ENCODE results near the gene CALU.
A peak's percentile ranks its signal among the peaks of the same experiment; 100 is the strongest.

Gene CALU

DNA sequence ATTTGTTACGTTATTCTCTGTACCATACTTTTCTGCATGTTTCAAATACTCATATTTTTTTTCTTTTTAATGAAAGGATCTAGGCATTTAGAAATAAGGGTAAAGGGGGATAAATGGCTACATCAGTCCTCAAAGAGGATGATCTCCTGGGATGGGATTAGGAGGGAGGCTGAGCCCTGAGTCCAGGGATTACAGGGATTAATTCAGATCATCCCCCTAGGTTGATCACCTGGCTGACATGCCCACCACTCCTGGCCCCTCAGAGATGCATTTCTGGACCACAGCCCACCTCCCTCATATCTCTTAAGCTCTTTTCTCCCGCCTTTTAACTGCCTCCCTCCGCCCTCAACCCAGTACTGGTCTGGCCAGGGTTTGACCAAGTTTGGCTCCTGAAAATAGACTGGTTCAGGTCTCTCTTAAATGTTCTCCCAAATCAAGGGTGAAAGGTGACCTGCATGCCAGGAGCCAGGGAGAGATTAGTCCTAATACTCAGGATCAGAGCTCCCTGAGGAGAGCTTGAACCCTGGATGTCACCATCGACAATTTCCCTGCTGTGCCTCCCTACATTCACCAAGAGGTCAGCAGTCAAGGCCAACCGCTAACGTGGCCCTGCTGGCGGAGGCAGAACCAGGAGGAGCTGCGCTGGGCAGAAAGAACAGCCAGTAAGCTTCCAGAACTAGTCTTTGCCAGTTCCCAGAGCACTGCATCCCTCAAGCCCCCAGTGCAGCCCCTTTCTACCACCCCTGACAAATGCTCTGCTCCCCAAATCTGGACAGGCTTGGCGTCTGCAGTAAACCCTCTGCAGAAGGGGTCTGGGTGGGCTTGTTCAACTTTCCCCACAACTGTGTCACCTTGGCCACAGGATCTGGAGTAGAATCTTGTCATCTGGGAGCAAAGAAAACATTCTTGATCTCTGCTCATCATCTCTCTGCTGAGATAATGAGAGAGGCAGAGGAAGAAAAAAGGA, 49.6 kb downstream of the CALU start:
- DNase-seq = no peak

DNA sequence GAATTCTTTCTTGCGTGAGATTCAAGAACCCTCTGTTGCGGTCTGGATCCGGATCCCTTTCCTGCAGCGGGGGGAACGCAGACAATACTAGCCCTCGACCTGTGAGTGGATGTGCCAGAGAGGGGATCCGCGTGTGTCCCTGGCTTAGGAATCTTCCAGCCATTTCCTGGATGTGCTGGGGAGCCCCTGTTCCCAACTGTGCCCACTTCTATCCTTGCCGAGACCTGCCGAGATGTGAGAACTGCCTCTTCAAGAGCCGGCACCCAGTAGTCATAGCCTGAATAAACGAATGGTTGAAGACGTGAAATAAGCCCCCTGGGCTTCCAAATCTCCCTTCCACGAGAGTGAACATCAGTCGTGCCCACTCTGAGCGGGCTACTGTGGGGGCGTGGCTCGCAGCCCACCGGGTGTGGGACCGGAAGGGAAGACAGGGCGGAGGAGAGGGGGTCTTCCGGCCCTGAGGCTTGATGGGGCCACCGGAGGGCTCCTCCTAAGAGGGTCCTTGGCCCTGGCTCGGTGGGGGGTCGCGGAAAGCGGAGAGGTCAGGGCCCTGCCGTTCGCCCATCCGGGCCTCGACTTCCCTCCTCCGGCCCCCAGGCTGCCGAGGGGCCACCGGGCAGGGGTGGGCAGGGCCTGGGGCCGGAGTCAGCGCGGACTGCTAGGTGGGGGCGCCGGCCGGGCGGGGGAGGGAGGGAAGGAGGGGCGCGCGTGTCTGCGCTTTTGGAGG, 51.3 kb downstream of the CALU start:
- no peak for DNase-seq

DNA sequence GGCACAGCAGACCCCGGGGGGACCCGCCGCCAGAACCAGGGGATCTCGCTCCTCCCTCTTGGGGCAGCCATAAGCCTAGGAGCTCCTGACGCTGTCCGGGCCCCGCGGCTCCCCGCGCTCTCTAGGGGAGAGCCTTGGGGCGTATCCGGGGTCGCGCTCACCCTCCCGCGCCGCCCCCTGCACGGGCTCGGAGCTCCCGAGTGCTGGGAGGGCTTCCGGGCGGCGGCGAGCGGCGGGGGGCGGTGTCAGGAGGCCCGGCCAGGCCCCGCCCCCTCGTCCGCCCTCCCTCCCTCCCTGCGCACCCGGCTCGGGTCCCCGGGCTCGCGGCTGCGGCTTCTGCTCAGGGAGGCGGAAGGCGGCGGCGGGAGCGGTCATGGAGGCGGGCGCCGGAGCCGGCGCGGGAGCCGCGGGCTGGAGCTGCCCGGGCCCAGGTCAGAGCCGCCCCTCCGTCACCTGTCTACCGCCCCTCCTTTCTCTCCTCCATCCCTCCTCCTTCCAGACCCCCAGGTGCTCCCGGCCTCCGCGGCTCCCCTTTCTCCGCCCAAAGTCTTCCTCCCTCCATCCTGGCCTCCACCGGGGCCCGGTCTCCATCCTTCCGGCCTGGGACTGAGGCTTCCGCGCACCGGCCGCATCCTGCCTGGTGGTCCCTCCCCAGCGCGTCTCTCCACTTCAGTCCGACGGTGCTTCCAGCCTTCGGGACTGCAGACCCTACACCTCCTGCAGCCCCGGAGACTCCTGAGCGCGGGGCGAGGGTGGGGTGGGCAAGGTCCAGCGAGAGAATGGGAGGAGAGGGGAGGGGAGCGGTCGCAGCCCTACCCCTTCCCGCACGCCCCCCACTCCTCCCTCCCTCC, 52.2 kb downstream of the CALU start, which contains the start of gene CCDC136:
Gene CCDC136 (plus strand): TSS at position 848 of the 851 bp plus-strand sequence. CDS start 444 bp downstream, outside the sequence.
- DNase-seq = peak; percentile 18 to 41

DNA sequence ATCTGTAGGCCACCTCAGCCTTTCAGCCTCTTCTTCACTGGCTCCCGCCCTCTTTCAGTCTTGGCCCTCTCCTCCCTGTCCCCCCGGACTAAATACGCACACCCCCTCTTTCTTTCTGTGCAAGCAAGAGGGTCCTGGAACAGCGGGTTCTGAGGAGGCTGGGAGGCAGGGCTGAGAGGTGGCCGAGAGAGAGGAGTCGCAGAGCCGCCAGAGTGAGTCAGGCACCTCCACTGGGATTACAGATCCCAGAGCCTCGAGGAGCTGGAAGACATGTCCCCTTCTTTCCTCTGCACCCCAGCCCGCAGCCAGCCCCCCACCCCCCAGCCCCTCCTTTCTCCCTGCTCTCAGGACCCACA, 52.8 kb downstream of the CALU start:
- no peak for DNase-seq

DNA sequence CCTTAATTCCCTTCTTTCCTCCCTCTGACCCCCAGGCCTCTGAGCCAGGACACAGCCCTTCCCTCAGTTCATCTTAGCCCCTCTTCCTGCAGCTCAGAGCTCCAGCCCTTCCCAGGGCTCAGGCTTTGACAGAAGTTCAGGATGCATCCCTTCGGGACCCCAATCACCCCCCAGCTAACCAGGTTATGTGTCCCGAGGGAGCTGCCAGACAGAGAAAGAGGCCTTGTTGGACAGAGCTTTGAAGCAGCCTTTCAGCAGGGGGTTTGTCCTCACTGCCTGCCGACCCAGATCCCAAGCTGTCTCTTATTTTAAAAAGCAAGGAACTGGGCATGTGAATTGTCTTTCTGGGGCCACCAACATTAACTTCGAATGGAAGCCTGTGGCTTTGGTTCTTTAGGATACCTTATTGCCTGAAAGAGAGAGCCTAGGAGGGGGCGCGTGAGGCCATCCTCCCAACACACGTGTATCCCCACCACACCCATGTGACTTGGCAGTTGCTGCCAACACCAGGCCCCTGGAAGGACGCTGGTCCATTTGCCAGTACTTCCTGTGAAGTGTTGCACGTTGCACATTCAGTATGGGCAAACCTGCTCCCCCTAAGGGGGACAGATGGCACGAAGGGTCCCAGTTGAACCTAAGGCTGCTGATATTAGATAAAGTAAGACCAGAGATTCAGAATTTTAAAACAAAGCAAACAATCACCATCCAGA, 53.5 kb downstream of the CALU start:
- no peak for DNase-seq

DNA sequence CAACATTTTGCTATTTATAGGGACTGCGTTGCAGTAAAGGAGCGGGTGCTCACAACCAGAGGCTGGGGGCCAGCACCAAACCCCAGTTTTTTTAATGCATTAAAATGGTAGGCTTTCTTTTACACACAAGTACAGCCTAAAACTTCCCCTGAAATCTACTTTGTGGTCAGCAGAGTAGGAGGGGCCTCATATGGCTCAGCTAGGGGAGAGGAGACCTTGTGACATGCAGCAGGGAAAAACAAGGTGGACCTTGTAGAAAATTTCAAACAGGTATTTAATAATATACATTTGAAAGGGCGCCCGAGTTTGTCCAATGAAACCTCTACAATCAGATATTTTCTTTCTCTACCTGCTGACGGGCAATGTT, 54.0 kb downstream of the CALU start:
- DNase-seq = no peak

DNA sequence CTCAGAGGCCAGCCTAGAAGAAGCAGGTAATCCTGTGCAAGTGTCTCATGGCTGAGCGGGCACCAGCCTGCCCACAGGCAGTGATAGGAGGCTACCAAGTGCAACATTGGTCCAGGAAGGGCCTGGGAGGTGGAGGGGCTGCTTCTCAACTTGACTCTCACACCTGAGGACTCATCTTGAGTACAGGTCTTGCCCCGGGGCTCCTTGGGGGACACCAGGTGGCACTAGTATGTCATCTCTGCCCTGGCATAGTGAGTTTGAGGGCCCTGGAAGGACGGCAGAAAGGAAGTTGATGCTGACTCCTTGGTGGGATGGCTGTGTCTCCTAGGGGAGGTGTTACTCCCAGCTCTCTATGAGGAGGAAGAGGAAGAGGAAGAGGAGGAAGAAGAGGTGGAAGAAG, 54.9 kb downstream of the CALU start:
- no peak for DNase-seq

DNA sequence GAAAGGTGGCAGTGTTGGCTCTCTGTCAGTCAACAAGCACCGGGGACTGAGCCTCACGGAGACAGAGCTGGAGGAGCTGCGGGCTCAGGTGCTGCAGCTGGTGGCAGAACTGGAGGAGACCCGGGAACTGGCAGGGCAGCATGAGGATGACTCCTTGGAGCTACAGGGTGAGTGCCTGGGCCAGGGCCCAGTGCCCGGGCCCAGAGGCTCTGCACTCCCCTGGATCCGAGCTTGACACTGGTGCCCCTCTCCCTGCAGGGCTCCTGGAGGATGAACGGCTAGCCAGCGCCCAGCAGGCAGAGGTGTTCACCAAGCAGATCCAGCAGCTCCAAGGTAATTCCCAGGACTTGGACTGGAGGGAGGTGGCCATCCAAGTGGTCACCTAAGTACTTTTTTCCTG, 55.3 kb downstream of the CALU start:
- DNase-seq = no peak

DNA sequence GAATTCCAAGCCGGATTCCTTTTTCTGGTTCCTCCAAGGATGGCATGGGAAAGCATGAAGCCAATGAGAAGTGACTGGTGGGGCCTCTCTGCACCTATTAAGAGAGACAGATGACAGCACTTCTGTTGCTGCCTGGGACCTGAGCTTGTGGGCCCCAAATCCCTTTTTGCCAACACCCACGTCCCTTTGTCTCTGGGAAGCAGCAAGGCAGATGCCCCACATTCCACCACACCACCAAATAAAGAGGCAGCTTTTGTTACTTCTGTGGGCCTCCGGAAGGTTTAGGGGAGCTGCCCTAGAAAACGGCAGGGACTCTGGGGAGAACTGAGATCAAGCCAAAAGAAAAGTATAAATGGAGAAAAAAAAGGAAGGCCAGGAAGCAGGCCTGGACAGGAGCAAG, 56.0 kb downstream of the CALU start:
- DNase-seq = no peak

DNA sequence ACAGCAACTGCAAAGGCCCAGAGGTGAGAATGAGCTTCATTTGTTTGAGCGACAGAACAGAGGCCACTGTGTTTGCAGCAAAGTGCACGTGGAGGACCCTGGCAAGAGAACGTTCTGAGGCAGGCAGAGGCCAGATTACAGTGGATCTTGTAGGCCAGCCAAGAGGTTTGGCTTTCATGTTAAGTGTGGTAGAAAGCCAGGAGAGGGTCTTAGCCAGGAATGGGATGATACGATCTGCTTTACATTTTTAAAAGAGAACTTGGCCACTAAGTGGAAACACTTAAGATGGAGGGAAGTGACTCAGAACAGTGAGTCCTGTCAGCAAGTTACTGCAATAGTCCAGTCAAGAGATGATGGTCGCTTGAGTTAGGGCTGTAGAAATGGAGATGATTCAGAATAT, 57.2 kb downstream of the CALU start:
- DNase-seq = no peak

DNA sequence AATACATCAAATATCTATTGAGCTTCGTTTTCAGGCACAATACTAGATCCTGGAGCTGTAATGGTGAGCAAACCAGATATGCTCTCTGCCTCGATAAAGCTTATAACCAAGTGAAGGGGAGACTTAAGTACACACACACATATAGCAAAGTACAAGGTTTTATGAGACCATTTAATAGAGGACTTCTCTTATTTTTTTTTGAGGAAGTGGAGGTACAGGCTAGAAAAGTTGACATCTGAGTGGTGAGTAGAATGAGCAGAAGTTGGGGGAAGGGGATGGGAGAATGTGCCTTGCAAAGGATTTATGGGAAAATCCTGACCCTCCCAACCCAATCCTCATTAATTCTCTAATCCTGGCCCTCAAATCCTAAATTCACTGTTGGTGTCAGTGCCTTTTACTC, 60.3 kb downstream of the CALU start:
- DNase-seq = peak in 1 of 2 donors; percentile 21

DNA sequence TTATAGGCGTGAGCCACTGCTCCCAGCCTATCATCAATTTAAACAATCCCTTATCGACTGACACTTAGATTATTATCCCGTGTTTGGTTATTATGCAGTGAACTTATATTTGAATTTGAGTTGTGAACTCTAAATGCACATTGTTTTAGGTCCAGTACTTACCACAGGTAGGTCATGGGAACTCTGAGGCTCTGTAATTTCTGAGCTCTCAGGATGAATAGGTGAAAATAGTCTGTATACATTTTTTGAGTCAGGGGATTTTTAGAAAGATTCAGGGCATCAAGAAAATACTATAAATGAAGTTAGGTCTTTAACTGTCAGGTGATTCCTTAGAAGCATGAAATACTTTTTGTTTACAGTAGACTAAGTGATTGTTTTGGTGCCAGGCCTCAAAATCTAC, 61.4 kb downstream of the CALU start:
- no peak for DNase-seq

DNA sequence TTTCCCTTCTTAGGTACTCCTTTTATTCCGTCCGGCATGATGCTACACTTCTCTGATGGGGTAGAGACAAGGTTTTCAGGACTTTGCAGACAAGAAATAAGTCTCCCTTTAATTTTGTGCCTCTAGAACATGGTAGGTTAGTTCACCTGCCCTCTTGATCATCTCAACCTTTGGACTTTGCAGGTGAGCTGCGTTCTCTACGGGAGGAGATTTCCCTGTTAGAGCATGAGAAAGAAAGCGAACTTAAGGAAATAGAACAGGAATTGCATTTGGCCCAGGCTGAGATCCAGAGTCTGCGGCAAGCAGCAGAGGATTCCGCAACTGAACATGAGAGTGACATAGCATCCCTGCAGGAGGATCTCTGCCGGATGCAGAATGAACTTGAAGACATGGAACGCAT, 61.8 kb downstream of the CALU start:
- no peak for DNase-seq

DNA sequence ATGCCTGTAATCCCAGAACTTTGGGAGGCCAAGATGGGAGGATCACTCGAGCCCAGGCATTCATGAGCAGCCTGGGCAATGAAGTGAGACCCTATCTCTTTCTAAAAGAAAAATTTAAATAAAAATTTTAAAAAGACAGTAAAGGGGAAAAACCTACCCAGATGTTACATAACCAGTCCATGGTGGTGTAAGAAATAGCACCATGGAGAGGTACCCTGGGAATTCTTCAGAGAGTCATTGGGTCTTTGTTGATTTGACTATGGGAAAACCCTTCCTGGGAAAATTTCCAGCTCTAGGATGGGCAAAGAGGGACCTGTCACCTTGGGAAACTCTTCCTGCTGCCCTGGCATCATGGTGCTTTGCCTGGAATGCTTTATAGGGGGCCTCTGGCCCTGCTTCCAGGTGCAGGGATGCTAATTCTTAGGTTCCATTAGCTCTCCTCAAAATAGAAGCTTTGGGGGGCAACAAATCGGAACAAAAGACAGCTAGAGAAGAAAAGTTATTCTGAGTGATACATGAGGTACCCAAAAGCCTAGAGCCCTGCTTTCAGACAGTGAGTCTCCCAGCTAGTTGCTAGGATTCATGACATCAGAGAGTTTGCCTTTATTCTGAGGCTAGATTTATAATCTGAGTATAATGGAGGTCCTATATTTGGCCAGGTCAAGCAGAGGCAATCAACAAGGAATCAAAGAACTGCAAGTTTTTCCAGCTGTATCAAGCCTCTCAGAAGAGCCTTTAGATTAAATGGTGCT, 62.7 kb downstream of the CALU start:
- no peak for DNase-seq

DNA sequence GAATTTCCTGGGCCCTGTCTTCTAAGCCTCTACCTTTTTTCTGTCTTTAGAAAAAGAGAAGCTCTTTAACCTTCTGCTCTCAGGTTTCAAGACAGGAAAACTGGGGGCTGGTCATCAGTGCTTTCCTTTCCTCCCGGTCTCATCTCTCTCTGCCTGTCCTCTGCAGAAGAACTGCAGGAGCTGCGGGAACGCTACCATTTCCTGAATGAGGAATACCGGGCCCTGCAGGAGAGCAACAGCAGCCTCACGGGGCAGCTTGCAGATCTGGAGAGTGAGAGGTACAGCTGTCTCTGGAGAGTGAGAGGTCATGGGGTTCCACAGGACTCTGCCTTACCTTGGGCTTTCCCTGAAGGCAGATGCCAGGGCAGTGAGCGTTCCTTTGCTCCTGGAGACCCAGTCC, 65.3 kb downstream of the CALU start:
- no peak for DNase-seq

DNA sequence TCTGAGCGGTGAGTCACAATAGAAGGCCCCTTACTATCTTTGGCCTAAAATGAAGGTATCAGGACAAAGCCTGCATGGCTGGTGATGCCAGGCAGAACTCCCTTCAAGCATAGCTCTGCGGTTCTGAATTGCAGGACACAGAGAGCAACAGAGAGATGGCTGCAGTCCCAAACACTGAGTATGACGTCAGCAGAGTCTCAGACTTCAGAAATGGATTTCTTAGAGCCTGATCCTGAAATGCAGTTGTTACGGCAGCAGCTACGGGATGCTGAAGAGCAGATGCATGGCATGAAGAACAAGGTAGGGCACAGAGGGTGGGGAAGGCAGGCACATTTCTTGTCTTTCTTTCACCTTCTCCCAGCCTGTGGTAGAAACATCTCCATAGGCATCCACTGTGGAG, 66.1 kb downstream of the CALU start:
- no peak for DNase-seq

DNA sequence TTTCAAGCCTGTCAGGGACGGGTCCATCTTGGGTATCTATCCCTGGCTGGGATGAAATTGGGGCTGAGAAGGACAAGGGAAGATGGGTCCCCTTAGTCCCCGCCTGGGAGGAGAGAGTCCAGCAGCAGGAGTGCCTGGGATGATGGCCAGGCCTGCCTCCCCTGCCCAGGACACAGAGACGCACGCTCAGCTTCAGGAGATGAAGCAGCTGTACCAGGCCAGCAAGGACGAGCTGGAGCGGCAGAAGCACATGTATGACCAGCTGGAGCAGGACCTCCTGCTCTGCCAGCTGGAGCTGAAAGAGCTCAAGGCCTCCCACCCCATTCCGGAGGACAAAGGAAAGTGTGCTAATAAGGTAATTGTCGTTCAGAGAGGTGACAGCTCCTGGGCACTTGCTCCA, 68.0 kb downstream of the CALU start:
- no peak for DNase-seq

DNA sequence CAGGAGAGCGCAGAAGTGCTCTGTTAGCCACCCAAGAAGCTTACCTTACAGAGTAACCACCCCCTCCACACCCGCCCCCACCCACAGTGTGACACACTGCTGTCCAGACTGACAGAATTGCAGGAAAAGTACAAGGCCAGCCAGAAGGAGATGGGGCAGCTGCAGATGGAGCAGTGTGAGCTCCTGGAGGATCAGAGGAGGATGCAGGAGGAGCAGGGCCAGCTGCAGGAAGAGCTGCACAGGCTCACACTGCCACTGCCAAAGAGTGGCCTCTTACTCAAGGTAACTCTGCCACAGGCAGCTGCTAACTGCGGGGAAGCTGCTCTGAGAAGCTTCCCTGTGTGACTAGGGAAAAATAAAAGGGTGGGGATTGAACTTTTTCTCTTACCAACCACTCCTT, 70.2 kb downstream of the CALU start:
- no peak for DNase-seq

DNA sequence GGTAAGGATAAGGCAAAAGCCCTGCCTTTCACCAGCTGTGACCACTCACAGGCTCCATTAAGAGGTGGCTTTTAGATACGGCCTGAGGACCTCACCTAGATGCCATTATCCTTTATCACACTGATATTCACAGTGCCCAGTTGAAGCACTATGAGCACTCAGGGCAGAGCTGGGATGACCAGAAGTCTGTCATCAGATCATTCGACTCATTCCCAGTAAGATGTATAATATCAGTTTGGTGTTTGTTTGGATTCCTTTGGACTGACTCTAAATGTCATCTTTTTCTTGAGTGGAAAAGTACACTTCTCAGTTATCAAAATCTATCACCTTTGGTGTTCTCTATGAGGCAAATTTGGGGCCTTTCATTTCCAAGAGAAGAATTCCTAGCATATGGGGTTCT, 71.3 kb downstream of the CALU start:
- no peak for DNase-seq

DNA sequence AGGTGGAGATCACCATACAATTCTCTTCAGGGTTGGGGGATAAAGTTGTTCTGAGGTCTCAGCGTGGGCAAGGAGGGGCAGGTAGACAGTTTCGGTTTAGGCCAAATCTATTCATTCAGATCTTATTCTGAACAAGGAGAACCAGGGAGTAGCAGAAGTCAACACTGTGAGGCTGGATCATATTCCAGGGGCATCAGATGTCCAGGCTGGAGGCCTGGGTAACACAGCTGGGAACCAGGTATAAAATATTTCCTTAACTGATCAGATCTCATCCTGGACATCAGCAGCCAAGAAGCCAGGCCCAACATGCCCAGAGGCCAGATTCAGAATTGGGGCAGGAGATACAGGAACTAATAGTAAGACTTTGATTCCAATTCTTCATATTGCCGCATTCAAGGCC, 71.8 kb downstream of the CALU start:
- DNase-seq = no peak

DNA sequence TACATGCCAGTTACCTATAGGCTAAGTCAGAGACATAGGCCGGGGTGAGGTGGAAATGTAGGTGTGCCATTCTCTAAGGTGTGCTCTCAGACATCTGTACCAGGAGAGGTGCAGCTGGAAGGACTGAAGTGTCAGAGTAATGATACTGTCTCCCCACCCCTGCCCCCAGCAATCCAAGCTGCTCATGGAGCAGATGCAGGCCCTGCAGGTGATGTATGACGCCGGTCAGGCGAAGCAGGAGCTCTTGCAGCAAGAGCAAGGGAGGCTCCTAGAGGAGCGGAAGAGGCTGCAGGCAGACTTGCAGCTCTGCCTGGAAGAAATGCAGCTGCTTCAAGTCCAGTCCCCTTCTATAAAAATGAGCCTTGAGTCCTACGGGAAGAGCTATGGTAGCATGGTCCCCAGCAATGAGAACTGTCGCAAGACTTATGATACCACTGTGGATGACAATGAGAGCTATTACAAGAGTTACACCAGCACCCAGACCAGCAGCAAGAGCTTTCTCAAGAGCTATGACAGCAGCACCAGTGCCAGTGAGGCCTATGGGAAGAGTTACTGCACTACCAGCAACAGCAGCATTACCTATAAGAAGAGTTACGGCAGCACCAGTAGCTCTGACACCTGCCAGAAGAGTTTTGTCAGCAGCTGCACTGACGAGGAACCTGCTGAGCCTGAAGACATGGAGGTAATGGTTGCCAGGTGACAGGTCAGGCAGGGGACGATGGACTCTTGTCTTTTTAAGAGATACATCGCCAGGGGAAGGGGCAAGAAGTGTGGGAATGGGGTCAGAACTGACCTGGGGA, 72.7 kb downstream of the CALU start:
- DNase-seq = peak in 1 of 2 donors; percentile 11
